Measurements from ENCODE around the gene IGHMBP2.

Gene IGHMBP2

DNA sequence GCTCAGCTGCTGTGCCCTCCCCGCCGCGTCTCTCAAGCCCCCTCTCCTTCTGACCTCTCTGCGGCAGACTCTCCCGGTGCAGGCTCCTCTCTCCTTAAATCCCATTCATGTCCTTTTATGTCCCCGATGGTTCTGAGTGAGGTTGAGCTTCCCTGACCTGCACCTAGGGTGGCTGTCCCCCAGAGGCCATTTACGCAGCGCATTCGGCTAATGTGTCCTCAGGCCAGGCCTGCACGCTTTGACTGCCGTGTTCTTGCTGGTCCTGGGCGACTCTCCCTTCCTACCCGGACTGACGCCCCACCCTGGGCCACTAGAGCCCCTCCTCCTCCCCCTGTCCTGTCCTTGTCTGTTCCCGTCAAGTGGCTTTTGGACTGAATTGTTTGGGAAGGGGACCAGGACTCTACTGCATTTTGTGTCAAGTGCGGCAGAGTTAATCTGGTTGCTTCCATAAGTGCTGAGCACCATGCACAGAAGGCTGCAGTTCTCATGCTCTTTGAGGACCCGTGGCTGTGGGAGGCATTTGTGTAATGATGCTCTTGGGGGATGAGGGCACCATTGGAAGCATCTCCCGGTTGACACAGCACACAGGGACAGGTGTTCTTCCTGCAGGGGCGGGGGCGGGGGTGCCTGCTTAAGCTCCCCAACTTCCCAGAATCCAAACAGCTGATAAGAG lies 37.1 kb downstream of the IGHMBP2 start:
- DNase-seq = no peak

DNA sequence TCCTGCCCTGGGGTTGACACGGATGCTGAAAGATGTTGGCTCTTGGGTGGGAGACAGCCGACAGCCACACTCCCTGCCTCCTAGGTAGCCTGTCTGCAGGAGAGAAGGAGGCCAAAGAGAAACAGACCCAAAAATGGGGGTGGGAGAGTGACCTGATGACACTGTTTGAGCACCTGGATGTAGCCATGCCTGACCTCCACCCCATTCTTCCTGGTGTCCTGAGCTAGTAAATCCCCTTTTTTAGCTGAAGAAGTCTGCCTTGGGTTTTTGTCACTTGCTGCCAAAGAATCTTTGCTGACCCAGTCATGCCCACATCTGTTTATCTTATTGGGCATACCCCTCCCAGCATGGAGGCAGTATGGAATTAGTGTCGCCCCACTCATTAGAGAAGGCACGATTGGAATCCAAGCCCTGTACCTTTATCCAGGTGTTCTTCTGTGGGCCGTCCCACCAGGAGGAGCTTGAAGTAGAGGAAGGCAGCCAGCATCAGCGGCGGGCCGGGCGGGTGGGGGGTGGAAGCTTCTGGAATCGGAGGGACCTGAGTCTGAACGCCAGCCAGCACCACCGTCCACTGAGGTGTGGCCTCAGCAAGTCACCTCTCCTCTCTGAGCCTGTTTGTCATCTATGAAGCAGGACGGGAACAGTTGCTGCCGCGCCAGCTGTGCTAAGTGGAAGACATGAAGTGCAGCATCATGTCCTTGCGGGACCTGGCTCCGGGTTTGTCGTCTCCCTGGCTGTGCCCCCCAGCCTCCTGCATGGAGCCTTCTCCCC lies 37.8 kb downstream of the IGHMBP2 start:
- DNase-seq = no peak

DNA sequence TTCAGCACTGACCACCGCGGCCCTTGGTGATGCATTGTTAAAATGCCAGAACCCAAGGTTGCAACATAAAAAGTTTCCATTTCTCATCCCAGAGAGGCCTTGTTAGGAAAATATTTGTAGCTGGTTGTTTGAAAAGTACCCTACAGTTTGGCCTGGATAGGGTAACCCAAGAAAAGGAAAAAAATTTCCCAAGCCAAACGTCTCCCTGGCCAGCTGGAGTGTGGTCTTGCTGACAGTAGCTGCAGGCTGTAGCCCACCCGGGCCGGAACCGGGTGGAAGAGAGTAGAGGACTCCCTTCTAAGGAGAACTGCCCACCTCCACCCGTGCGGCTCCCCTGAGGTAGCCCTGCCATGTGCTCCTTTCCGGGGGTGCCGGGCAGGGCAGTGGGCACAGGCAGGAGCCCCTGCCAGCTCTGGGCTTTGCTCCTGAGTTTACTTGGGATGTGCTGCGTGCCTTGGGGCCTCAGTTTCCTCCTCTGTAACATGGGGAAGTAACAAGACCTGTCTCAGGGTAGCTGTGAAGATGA lies 38.5 kb downstream of the IGHMBP2 start:
- no peak for DNase-seq

DNA sequence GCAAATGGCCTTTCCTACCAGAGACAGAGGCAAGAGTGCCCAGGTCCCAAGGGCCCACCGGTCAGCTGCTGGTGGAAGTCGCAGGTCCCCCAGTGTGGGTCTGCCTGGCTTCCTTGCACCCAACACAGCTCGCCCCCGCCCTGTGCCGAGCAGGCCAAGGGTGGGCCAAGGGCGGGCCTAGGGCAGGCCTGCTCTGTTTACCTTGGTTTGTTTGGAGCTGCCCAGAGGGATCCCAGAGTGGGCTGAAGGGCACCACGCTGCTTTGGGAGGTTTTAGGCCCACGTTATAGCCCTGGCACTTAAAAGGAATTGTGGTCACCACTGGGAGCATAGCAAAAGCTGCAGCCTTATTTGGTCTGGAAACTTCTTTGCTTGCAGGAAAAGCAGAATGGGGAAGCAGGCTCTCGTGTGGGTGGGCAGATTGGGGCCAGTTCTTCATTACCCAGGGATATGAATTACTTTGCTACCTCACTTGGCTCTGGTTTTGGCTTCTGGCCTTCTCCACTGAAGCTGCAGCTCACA lies 39.1 kb downstream of the IGHMBP2 start:
- peak; percentile 76 to 87 (median 85) for DNase-seq

DNA sequence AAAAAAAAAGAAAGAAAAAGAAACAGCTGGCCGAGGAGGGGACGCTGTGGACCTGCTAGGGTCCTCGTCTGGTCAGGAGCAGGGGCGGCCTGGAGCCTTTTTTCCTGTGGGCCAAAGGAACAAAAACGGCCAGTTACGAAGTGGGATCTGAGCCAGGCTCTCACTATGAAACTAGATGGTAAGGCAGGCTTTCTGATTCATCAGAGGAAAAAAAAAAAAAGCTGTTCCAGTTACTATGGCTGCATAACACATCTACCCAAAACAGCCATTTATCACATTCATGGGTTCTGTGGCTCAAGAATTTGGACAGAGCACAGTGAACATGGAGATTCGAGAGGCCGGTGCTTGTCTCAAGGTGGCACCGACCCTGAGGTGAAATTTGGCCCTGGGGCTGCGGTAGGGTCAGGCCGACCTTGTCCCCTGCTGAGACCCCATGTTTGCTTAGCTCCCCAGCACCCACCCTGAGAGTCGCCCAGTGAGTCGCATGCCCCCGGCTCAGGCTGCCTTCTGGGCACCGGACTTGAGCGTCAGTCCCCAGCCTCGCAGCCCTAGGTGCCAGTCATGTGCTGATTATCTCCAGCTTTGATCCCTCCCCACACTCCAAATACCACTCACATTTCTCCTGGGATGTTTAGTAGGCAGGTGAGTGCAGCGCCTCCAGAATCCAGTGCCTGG lies 42.9 kb downstream of the IGHMBP2 start:
- no peak for DNase-seq

DNA sequence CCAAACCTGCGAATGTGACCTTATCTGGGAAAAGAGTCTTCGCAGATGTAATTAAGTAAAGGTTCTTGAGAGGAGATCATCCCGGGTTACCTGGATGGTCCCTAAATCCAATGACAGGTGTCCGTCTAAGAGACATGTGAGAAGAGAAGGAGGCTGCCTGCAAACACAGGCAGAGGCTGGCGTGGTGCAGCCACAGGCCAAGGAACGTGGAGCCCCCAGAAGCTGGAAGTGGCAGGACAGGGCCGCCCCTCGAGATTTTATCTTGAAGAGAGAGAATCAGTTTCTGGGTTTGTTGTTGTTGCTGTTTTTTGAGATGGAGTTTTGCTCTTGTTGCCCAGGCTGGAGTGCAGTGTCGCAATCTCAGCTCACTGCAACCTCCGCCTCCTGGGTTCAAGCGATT lies 43.5 kb downstream of the IGHMBP2 start:
- DNase-seq = no peak

DNA sequence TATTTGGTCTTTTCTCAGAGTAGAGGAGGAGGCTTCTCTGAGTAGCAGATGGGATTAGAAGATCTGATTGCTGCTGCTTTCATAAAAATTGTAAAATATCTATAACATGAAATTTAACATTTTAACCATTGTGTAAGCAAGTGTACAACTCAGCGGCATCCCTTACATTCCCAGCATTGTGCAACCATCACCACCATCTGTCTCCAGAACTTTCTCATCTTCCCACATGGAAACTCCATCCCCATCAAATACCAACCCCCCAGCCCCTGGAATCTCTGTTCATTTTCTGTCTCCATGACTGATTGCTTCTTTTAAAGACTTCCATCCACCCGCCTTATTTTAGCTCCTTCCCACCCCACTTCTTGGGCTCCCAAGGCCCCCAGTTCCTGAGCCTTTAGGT lies 44.8 kb downstream of the IGHMBP2 start:
- no peak for DNase-seq

DNA sequence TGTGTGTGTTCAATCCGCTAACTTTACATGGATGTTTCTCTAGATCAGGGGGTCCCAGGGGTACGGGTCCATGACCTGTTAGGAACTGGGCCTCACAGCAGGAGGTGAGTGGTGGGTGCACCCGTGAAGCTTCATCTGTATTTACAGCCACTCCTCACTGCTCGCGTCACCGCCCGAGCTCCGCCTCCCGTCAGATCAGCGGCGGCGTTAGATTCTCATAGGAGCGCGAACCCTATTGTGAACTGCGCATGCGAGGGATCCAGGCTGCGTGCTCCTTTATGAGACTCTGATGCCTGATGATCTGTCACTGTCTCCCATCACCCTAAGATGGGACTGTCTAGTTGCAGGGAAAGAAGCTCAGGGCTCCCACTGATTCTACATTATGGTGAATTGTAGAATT lies 45.2 kb downstream of the IGHMBP2 start:
- DNase-seq = no peak

DNA sequence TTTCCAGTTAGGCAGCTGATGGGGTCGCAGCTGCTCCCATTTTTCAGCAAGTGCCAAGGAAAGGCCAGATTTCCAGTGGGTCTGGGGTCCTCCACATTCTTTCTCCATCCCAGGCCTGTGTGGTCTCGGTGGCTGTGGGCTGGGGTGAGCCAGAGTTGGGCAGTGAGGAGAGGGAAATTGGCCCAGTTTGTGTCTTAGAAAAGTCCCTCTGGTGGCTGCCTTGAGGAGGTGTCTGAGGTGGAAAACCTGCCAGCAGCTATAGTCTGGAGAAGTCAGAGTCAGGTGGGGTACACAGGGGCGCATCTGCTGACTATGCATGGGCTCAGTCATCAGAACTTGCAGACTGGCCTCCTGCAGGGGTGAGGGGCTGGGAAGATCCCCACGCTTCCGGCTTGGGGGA lies 46.6 kb downstream of the IGHMBP2 start:
- DNase-seq = peak in 2 of 4 experiments; percentile 33 to 39

DNA sequence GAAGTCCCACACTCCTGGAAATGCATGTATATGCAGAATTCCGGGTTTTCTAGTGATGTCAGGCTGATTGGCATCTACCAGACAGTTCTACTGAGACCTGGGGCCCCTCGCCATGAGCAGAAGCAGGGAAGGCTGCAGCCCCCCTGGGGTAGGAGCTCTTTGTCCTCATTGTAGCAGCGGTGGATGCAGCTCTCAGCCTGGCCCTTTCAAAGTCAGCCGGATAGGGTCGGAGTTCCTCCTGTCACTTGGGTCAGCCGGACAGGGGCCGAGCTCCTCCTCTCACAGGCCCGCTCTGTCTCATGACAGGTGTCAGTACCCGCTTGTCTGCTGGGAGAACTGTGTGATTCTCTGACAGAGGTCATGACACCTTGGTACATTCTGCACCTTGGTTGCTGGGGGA lies 47.1 kb downstream of the IGHMBP2 start:
- DNase-seq = no peak

DNA sequence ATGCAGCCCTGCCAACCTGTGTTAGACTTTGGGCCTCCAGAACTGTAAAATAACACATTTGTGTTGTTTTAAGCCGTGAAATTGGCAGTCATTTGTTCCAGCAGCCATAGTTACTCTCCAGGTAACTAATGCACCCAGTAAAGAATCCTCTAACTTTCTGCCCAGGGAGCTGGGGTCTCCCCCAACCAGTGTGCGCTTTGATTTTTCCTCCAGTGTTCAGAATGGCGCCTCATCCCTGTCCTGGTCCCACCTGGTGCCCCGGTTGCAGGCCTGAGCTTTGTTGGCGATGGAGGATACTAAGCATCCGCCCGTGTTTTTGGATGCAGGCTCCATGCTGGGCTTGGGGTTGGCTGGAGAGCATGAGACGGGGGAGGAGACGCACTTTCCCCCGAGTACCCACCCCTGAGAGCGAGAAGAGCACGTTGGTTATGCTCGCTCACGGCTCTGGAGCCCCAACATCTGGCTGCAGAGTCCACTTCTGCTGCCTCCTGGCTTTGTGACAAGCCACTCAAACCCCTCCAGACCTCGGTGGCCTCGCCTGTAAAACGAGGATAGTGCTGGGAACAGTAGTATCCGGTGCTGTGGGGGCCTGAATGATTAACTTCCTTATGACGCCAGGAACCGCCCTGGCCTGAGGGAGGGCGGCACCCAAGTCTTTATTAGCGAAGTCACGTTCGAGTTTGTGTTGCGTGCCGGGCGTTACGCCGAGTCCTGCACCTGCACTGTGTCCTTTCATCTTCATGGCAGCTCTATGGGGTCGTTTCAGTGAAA lies 51.3 kb downstream of the IGHMBP2 start:
- DNase-seq = peak; percentile 68 to 79 (median 76)

DNA sequence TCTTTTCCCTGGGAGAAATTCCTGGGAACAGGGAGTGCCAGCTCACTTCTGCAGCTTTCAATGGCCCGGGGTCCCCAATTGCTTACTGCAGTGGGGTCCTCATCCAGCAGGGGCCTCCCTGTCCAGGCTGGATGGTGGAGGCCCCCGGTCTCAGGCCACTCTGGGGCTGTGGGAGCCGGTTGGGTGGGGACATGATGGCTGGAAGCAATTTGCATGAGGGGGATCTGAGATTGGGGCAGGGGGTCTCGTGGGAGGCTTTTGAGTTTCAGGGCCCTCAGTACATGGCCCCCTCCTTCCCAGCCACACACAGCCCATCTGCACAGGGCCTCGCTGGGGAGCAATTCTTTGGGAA lies 51.9 kb downstream of the IGHMBP2 start:
- DNase-seq = no peak

DNA sequence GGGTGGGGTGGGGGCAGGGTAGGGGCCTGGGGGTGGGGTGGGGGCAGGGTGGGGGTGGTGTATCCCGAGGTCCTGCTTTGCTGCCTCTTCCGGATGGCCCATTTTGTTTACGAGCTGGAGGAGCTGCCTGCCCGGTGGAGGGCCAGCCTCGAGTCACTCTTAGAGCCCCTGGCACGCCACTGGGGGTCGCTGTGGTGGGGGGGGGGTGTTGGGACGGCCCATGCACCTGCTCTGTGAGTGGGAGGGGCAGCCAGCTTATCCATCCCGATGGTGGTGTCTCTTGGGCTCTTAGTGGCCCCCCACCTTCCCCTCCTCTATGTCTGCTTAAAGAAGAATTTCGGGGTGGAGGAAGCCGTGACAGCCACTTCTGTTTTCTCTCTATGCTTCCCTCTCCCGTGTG lies 52.5 kb downstream of the IGHMBP2 start:
- peak in 3 of 4 experiments; percentile 15 to 42 (median 26) for DNase-seq

DNA sequence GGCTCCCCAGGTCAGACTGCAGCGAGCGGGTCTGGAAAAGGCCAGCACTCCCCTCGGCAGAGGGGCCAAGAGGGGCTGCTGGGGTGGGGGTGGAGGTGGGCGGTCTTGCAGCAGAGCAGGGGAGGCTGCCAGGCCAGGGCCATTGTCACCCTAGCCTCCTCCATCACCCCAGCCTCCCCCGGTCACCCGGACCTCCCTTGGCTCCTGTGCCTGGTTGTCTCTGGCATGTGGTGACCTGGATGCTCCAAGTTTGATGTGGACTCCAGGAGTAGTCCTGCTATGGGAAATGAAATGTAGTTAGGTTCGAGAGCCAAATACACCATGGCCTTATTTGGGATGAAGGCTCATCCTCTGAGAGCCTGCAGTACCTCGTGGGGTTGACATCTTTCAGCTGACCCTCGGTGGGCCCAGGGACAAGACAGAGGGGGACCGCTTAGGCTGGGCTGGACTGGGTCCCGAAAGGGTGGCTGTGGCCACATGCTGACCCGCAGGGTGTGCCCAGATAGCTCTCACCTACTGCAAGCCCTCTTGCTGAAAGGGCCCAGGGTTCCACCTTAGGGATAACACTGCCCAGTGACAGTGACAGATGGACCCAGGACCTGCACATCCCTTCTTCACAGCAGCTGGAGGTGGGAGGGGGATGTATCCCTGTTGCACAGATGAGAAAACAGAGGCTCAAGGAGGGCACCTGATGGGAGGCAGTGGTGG lies 53.0 kb downstream of the IGHMBP2 start:
- no peak for DNase-seq

DNA sequence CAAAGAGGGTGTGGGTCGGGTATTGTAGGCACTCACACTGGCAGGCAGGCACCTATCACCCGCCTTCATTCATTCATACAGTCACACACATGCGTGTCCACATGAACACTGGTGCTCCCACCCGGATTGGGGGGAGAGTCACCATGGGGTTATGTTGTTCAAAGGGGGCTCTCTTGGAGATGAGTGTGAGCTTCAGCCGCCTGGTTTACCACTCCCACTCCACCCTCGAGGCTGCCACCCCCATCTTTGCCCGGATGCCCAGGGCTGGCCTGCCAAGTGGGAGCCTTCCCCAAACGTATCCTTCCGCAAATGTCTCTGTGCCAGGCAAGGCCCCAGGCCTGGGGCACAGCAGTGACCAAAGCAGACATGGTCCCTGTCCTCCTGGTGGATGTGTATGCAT lies 54.5 kb downstream of the IGHMBP2 start:
- DNase-seq = no peak

DNA sequence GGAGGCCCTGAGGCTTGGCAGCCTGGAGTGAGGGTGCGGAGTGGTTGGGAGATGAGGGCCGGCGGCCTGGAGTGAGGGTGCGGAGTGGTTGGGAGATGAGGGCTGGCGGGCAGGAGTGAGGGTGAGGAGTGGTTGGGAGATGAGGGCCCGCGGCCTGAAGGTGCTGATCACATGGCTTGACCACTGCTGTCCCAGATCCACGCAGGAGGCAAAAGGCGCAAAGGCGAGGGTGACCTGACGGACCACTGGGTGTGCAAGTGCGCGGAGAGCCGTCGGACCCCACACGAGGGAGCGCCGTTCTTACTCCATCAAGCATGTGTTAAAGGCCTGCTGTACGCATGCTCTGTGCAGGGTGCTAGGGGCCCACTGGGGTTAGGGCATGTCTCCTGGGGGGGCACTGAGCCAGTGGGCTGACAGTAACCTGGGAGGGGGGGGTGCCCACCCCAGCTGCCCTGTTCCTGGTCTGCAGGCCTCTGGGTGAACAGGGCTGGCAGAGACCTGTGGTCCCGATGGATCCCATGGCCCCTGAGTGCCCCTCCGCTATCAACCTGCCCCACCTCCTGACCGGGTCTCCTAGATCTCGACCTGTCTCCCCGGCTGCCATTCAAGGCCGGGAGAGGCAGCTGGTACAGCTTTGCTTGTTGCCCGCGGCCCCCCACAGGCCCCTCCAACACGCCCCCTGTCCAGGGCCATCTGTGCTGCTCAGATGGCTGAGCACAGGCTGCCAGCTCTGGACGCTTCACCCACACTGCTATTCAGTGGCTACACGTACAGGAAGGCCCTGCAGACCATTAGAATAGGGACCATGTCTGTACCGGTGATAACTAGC lies 56.0 kb downstream of the IGHMBP2 start:
- no peak for DNase-seq

DNA sequence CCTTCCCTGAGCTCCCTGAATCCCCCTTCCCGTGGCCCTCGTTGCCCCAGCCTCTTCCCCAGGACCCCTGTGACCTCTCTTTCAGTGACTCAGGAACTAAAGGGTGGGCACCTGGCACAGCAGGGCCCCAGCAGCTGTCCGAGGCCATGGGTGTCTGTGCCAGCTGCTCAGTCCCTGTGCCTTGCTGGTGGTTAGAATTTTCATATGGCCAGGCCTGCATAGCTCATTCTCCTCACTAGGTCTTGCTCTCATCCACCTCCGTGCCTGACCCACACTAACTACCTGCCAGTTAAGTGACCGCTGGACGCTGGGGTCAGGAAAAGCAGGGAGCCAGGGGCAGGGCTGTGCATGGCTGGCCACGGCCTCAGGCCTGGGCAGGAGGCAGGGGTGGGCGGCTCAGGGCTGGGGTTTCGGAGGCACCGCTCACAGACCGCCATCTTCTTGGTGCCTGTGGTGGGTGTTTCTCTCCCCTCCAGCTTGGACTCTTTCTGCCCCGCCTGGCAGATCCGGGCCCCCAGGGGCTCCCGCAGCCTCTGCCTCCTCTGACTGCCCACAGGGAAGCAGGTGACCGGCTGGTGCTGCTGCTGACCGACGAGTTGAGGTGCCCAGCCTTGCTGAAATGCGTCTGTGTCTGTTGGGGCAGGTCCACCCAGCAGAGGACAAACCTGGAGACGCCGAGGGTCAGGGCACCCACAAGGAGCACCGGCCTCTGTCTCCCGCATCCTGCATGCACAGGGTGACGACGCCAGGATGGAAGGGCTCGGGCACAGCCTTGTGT lies 56.8 kb downstream of the IGHMBP2 start:
- DNase-seq = no peak

DNA sequence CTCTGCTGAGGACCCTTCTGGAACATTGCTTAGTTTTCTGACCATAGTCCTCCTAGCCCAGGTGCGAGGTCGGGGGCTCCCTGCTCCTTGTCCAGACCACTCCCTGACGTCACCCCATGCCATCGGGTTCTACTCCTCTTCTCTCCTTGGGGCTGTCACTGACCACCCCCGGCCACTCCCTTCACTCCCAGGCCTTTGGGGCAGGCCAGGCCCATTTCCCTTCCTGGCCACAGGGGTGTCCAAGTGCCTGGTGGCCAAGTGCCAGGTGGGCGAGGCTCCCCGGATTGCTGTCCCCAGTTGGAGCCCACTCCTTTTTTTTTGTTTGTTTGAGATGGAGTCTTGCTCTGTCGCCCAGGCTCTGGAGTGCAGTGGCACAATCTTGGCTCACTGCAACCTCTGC lies 57.6 kb downstream of the IGHMBP2 start:
- DNase-seq = no peak

DNA sequence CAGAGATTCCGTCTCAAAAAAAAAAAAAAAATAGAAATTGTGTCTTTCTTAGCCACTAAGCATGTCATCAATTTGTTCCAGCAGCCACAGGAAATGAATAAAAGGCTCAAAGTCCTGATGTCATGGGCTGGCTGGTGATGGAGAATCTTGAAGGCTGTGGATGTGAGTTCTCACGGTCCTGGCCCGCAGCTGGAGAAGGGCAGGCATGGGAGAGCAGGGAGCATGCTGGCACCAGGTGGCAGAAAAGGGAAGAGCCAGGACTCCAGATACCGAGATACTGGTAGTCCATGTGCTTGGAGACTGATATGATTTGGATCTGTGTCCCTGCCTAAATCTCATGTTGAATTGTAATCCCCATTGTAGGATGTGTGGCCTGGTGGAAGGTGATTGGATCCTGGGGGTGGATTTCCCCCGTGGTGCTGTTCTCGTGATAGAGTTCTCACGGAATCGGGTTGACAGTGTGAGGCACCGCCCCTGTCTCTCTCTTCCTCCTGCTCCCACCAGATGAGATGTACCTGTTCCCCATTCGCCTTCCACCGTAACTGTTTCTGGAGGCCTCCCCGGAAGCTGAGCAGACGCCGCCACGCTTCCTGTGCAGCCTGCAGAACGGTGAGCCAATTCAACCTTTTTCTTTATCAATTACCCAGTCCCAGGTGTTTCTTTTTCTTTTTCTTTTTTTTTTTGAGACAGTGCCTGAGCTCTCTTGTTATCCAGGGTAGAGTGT lies 59.0 kb downstream of the IGHMBP2 start:
- DNase-seq = no peak

All from suppressor macrophage (primary cell).